Measurements from ENCODE around the gene MTMR3. TPM values are rescaled to one million over a fixed set of nuclear protein-coding genes. Genes with fewer than 3 reads are reported as not detected.
"Not testable (repeated sequence)": the region's sequence is repeated elsewhere in the genome, so short reads cannot be mapped to it uniquely, and the experiment has no call there.

The MTMR3 gene
- total RNA-seq, 1 donor from 2014 or later, result 36.9 TPM

DNA sequence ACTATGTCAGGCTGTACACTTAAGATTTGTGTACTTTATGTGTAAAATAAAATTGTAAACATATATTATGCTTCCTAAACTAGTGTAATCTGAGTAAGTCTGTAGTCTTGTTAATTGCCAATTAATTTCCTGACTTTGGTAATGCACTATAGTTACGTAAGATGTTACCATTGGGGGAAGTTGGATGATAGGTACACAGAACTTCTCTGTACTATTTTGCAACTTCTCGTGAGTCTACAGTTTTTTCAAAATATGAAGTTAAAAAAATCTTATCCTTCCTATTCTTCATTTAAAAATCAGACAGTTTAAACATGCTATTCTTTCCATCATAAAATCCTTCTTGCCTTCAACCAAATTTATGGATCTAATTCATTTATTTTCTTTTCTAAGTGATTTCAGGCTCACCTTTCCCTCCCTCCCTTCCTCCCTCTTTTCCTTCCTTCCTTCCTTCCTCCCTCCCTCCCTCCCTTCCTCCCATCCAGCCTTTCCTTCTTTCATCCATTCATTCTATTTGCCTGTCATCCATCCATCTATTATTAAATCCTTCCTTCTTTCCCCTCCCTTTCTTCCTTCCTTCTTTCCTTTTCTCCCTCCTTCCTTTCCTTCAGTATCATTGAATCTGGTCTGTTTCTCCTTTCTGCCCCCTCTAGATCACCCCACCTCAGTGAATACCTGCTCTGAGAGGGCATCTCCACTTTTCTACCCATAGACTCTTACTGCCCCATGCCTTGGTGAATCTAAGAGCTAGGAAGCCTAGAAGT is 22.8 kb upstream of the MTMR3 start:
- Mint-ChIP-seq H3K36me3 (ENCODE audit: low read depth) (no peaks in the 10 kb centered on the region), H3K4me1 (ENCODE audit: low read depth) (no peaks in the 10 kb centered on the region), H3K9me3 (ENCODE audit: low read depth) (no peaks in the 10 kb centered on the region), H3K27me3 (ENCODE audit: low read depth) (no peaks in the 10 kb centered on the region), H3K4me3 (ENCODE audit: unreplicated experiment) (no peak overlapping the region), H3K27ac (ENCODE audit: unreplicated experiment) (no peak overlapping the region)
- TF ChIP-seq, protein P1, sequence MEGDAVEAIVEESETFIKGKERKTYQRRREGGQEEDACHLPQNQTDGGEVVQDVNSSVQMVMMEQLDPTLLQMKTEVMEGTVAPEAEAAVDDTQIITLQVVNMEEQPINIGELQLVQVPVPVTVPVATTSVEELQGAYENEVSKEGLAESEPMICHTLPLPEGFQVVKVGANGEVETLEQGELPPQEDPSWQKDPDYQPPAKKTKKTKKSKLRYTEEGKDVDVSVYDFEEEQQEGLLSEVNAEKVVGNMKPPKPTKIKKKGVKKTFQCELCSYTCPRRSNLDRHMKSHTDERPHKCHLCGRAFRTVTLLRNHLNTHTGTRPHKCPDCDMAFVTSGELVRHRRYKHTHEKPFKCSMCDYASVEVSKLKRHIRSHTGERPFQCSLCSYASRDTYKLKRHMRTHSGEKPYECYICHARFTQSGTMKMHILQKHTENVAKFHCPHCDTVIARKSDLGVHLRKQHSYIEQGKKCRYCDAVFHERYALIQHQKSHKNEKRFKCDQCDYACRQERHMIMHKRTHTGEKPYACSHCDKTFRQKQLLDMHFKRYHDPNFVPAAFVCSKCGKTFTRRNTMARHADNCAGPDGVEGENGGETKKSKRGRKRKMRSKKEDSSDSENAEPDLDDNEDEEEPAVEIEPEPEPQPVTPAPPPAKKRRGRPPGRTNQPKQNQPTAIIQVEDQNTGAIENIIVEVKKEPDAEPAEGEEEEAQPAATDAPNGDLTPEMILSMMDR (IDR thresholded peaks at IDR 0.05), result no peak
- no peak for DNase-seq (ENCODE audit: low spot score)

DNA sequence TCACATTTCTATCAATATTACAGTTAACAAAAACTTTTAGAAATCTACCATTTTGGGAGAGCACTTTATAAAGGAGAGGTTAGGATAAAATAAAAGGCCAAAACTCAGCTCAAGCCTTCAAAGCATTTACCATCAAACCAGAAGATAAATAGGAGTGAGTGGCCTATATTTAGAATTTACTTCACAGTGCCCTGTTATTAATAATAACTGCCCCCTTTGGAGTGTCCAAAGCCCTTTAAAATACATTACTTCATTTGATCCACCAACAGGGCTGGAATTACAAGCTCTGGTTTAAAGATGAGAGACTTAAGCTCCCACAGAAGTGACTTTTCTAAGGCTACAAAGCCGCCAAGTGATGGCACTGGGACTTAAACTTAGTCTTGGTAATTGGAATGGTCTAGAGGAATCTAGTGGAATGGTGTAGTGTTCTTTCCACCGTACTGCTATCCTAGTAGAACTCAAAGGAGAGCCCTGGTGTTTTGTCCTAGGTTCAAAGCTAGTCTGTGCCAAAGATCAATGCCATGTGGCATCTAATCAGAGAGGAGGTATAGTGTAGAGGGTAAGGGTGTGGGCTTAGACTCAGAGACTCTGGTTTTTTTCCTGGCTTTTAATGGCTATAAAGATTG is 21.2 kb upstream of the MTMR3 start:
- Mint-ChIP-seq H3K9me3 (ENCODE audit: low read depth) (no peaks in the 10 kb centered on the region), H3K27ac (ENCODE audit: unreplicated experiment) (no peak overlapping the region), H3K27me3 (ENCODE audit: low read depth) (no peaks in the 10 kb centered on the region), H3K4me3 (ENCODE audit: unreplicated experiment) (no peak overlapping the region), H3K36me3 (ENCODE audit: low read depth) (no peaks in the 10 kb centered on the region), H3K4me1 (ENCODE audit: low read depth) (no peaks in the 10 kb centered on the region)
- TF ChIP-seq, protein P1 (IDR thresholded peaks at IDR 0.05), result no peak
- DNase-seq (ENCODE audit: low spot score), result no peak

DNA sequence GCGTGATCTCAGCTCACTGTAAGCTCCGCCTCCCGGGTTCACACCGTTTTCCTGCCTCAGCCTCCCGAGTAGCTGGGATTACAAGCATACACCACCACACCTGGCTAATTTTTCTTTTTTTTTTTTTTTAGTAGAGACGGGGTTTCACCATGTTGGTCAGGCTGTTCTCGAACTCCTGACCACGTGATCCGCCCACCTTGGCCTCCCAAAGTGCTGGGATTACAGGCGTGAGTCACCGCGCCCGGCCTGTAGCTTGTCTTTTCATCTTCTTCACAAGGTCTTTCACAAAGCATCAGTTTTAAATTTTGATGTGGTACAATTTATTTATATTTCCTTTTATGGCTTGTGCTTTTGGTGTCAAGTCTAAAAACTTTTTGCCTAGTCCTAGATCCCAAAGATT is 17.4 kb upstream of the MTMR3 start:
- H3K4me3 Mint-ChIP-seq (ENCODE audit: unreplicated experiment); H3K36me3 Mint-ChIP-seq (ENCODE audit: low read depth); H3K27me3 Mint-ChIP-seq (ENCODE audit: low read depth); DNase-seq (ENCODE audit: low spot score); H3K27ac Mint-ChIP-seq (ENCODE audit: unreplicated experiment); H3K9me3 Mint-ChIP-seq (ENCODE audit: low read depth); H3K4me1 Mint-ChIP-seq (ENCODE audit: low read depth): not testable (repeated sequence)

DNA sequence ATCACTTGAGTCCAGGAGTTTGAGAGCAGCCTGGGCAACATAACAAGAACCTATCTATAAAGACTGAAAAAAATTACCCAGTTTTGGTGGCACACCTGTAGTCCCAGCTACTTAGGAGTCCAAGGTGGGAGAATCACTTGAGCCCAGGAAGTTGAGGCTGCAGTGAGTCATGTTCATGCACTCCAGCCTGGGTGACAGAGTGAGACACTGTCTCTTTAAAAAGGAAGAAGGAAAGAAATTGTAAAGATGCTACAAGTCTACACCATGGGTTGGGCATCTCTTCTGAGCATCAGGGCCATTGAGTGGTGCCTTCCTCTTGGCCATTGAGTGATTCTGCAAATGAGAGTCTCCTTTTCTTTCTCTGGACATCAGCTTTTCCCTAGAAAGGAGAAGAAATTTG is 15.7 kb upstream of the MTMR3 start:
- Mint-ChIP-seq H3K27ac (ENCODE audit: unreplicated experiment) (no peak overlapping the region), H3K27me3 (ENCODE audit: low read depth) (no peaks in the 10 kb centered on the region), H3K4me1 (ENCODE audit: low read depth) (peaks cover 19% of the 10 kb centered on the region), H3K4me3 (ENCODE audit: unreplicated experiment) (no peak overlapping the region), H3K36me3 (ENCODE audit: low read depth) (no peaks in the 10 kb centered on the region), H3K9me3 (ENCODE audit: low read depth) (no peaks in the 10 kb centered on the region)
- DNase-seq (ENCODE audit: low spot score), result no peak
- TF ChIP-seq, protein P1 (IDR thresholded peaks at IDR 0.05), result no peak

DNA sequence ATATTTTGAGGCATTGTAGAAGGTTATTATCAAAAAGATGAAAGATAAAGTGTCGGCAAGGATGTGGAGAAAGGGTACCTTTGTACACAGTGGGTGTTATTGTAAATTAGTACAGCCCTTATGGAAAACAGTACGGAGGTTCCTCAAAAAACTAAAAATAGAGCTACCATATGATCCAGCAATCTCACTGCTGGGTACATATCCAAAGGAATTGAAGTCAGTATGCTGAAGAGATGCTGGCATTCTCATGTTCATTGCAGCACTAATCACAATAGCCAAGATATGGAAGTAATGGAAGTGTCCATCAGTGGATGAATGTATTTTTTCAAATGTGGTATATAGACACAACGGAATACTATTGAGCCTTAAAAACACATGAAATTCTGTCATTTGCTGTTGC is 15.1 kb upstream of the MTMR3 start:
- no peak for DNase-seq (ENCODE audit: low spot score)
- peaks cover 19% of the 10 kb centered on the region for H3K4me1 Mint-ChIP-seq (ENCODE audit: low read depth)
- no peak overlapping the region for H3K27ac Mint-ChIP-seq (ENCODE audit: unreplicated experiment)
- no peak overlapping the region for H3K4me3 Mint-ChIP-seq (ENCODE audit: unreplicated experiment)
- H3K36me3 Mint-ChIP-seq (ENCODE audit: low read depth), result no peaks in the 10 kb centered on the region
- H3K9me3 Mint-ChIP-seq (ENCODE audit: low read depth), result no peaks in the 10 kb centered on the region
- no peaks in the 10 kb centered on the region for H3K27me3 Mint-ChIP-seq (ENCODE audit: low read depth)
- TF ChIP-seq, protein P1 (IDR thresholded peaks at IDR 0.05), result no peak
